Esophagus squamous epithelium (tissue), 5 donors: Measurements from ENCODE around the gene KCNC3. TPM values are rescaled to one million over a fixed set of nuclear protein-coding genes. Genes with fewer than 3 reads are reported as not detected.

Experiments
- DNase-seq: peaks from one replicate; lab custom pipeline; 2025; lab: John Stamatoyannopoulos, UW
- H3K27ac ChIP-seq, 4 donors: fragments of 200-600 bp; sonication (generic); one replicate each; pipeline ENCODE4 v1.5.1; 2016 to 2019; ENCODE audit warnings: mild to moderate bottlenecking in 1 of 4
- H3K27me3 ChIP-seq, 4 donors: fragments of 200-600 bp; sonication (generic); 1 replicate in 3 of 4; 2 replicates in 1 of 4; pipeline versions ENCODE4 v1.5.1 to v1.6.0; 2017 to 2021; ENCODE audit warnings: antibody characterized with exemption in 1 of 4
- H3K36me3 ChIP-seq, 3 donors: fragments of 200-600 bp; sonication (generic); one replicate each; pipeline ENCODE4 v1.5.1; 2016 to 2019
- H3K4me1 ChIP-seq, 3 donors: fragments of 200-600 bp; sonication (generic); one replicate each; pipeline ENCODE4 v1.5.1; 2017 to 2019
- H3K4me3 ChIP-seq, 4 donors: fragments of 200-600 bp; sonication (generic); 1 replicate in 3 of 4; 2 replicates in 1 of 4; pipeline ENCODE4 v1.5.1; 2016 to 2019; ENCODE audit warnings: mild to moderate bottlenecking in 2 of 4, moderate library complexity in 1 of 4
- H3K9me3 ChIP-seq, 3 donors: fragments of 200-600 bp; sonication (generic); one replicate each; pipeline ENCODE4 v1.5.1; 2016 to 2019
- POLR2A ChIP-seq, 4 donors: fragments of 450-650 bp; IDR thresholded peaks; one replicate each; pipeline ENCODE4 v1.6.1; 2017; ENCODE audit warnings: antibody characterized with exemption in 4 of 4, mild to moderate bottlenecking in 4 of 4, moderate library complexity in 3 of 4
- WGBS, 2 donors: methylation state at CpG; one replicate each; pipeline ENCODE4 v1.1.5; 2018; 5-methylcytosine and 5-hydroxymethylcytosine counted together
- intact Hi-C: fragments of 100-400 bp; cut with DNase I; formaldehyde crosslinking; loops from one replicate; pipeline ENCODE4 v1.15.0; 2022
- total RNA-seq, 4 donors: library from RNA; depleted of rRNA; stranded (reverse); fragments of >200 nt; gene quantifications; one replicate each; pipeline ENCODE4 v1.1.0, GENCODE V29; 2016
- TF ChIP-seq, protein P1 (sequence below), 6 experiments: fragments of 450-650 bp in 4 of 6; fragments of 200-600 bp in 2 of 6; sonication (generic) in 2 of 6; IDR thresholded peaks; one replicate each; pipeline ENCODE4 v1.5.1; 2016 to 2019; ENCODE audit warnings: antibody characterized with exemption in 6 of 6, mild to moderate bottlenecking in 4 of 6, moderate library complexity in 4 of 6
- donor health status: DM: yes; HTN: yes; CAD: no.

KCNC3 gene
- total RNA-seq, 4 donors from 2014 or later: 0.48 to 0.87 (median 0.57) TPM; not detected in 1

GRCh38 chr19:50322234-50322633 is 6.9 kb downstream of the KCNC3 start:
- Histone ChIP-seq H3K27ac (no peak overlapping the region), H3K9me3 (no peaks in the 10 kb centered on the region), H3K27me3 (peaks cover 0 to 70% (median 8%) of the 10 kb centered on the region in 4 donors), H3K4me1 (peaks cover 9 to 38% (median 26%) of the 10 kb centered on the region in 3 donors), H3K4me3 (no peak overlapping the region), H3K36me3 (no peaks in the 10 kb centered on the region)
- TF ChIP-seq POLR2A (IDR thresholded peaks at IDR 0.05): no peak
- TF ChIP-seq, protein P1, sequence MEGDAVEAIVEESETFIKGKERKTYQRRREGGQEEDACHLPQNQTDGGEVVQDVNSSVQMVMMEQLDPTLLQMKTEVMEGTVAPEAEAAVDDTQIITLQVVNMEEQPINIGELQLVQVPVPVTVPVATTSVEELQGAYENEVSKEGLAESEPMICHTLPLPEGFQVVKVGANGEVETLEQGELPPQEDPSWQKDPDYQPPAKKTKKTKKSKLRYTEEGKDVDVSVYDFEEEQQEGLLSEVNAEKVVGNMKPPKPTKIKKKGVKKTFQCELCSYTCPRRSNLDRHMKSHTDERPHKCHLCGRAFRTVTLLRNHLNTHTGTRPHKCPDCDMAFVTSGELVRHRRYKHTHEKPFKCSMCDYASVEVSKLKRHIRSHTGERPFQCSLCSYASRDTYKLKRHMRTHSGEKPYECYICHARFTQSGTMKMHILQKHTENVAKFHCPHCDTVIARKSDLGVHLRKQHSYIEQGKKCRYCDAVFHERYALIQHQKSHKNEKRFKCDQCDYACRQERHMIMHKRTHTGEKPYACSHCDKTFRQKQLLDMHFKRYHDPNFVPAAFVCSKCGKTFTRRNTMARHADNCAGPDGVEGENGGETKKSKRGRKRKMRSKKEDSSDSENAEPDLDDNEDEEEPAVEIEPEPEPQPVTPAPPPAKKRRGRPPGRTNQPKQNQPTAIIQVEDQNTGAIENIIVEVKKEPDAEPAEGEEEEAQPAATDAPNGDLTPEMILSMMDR (IDR thresholded peaks at IDR 0.05): no peak
- 80 to 82% methylated on average over 12 of the region's 12 CpGs for WGBS, 2 donors
- intact Hi-C loops: no loop called here
- no peak for DNase-seq

DNA sequence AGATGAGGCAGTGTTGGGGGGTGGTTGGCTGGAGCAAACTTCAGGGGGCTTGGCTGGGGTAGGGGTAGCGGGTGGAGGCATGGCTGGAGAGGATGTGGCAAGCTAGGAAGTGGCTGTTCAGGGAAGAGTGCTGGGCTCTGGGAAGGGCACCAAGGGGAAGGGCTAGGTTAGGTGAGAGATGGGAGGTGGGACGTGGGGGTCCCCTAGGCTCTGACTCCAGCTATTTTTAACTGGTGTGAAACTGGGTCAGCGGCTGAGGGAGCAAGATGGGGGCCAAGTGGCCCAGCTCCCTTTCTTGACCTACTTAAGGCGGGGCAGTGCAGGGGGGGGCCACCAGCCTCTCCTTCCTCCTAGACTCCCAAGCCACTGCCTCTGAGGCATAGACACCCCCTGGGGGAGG is 7.3 kb downstream of the KCNC3 start:
- Histone ChIP-seq H3K4me1 (peaks cover 9 to 34% (median 26%) of the 10 kb centered on the region in 3 donors), H3K27ac (no peak overlapping the region), H3K4me3 (no peak overlapping the region), H3K9me3 (no peaks in the 10 kb centered on the region), H3K27me3 (peaks cover 0 to 70% (median 6%) of the 10 kb centered on the region in 4 donors), H3K36me3 (no peaks in the 10 kb centered on the region)
- no peak for DNase-seq
- intact Hi-C loops: no loop called here
- WGBS, 2 donors: 64 to 88% methylated on average over 3 to 4 of the region's 4 CpGs
- TF ChIP-seq POLR2A (IDR thresholded peaks at IDR 0.05): no peak
- TF ChIP-seq, protein P1 (IDR thresholded peaks at IDR 0.05): no peak

DNA sequence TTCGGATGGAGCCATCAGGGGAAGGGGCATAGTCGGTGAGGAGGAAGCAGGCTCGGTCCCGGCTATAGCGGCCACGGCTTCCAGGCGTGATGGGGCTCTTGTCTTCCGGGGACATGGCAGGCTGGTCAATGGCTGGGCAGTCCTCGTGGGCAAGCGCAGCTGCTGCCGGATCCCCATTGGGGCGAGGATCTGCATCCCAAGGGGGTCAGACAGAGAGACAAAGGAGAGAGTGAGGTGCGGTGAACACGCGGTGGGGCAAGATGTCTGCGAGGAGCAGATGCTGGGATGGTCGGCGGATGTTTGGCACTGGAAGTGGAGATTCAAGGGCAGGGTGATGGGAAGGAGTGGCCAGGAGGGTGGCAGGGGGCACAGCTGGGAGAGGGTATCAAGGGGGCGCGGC is 8.6 kb downstream of the KCNC3 start:
- DNase-seq: no peak
- intact Hi-C loops: no loop called here
- Histone ChIP-seq H3K4me1 (peaks cover 0 to 28% (median 16%) of the 10 kb centered on the region in 3 donors), H3K9me3 (no peaks in the 10 kb centered on the region), H3K36me3 (no peaks in the 10 kb centered on the region), H3K27me3 (peaks cover 0 to 70% (median 2%) of the 10 kb centered on the region in 4 donors), H3K4me3 (no peak overlapping the region), H3K27ac (no peak overlapping the region)
- TF ChIP-seq, protein P1 (IDR thresholded peaks at IDR 0.05): no peak
- no peak for TF ChIP-seq POLR2A (IDR thresholded peaks at IDR 0.05)
- 91 to 93% methylated on average over 7 to 14 of the region's 20 CpGs for WGBS, 2 donors

DNA sequence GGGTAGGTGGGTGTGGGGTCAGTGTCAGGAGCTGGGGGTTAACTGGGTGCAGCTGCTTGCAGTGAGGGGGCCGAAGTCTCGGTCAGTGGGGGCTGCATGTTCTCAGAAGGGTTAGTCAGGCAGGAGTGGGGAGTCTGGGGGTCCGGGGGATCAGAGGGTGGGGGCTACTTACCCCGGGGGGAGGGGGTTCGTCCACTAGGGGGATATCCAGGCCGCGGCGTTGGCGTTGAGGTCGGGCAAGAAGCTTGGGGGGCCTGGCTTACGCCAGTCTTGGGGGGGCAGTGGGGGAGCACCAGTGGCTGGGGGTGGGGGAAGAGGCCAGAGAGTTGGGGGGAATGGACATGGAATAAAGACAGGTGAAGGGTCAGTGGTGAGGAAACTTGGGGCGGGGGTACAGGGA is 9.1 kb downstream of the KCNC3 start:
- DNase-seq: no peak
- Histone ChIP-seq H3K4me1 (peaks cover 0 to 22% (median 11%) of the 10 kb centered on the region in 3 donors), H3K27ac (no peak overlapping the region), H3K27me3 (peaks cover 0 to 71% (median 4%) of the 10 kb centered on the region in 4 donors), H3K36me3 (no peaks in the 10 kb centered on the region), H3K4me3 (no peak overlapping the region), H3K9me3 (no peaks in the 10 kb centered on the region)
- intact Hi-C loops: no loop called here
- 81 to 85% methylated on average over 5 to 7 of the region's 12 CpGs for WGBS, 2 donors
- TF ChIP-seq, protein P1 (IDR thresholded peaks at IDR 0.05): no peak
- TF ChIP-seq POLR2A (IDR thresholded peaks at IDR 0.05): no peak

DNA sequence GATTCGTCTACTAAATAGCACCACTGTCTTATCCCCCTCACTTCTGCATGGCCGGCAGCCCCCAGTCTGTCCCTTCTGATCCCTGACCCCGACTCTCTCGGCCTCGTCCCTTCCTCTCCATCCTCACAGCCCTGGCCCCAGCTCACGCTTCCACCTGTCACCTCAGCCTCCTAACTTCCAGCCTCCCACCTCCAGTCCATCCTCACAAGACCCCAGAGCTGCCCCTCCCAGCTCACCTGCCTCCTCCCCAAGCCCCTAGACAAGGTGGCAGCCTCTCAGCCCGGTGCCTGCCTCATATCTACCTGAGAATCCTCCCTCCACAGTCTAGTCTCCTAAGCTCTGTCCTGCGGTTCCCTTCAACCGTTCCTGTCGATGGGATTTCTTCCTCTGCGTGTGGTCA is 10.0 kb downstream of the KCNC3 start:
- 80 to 86% methylated on average over 11 of the region's 11 CpGs for WGBS, 2 donors
- no peak overlapping the region for H3K4me3 ChIP-seq
- no peaks in the 10 kb centered on the region for H3K9me3 ChIP-seq
- no peaks in the 10 kb centered on the region for H3K36me3 ChIP-seq
- peaks cover 2 to 80% (median 12%) of the 10 kb centered on the region in 4 donors for H3K27me3 ChIP-seq
- TF ChIP-seq, protein P1 (IDR thresholded peaks at IDR 0.05): no peak
- TF ChIP-seq POLR2A (IDR thresholded peaks at IDR 0.05): no peak
- intact Hi-C loops: no loop called here
- no peak overlapping the region for H3K27ac ChIP-seq
- H3K4me1 ChIP-seq: peaks cover 0 to 20% (median 2%) of the 10 kb centered on the region in 3 donors
- DNase-seq: no peak
